Ovary (tissue), 3 donors: ENCODE data around the gene LRRC23.
A peak's percentile ranks its signal among the peaks of the same experiment; 100 is the strongest.

Experiments used
- POLR2A ChIP-seq: fragments of 450-650 bp; IDR thresholded peaks from one replicate; pipeline ENCODE4 v1.6.1; 2017; ENCODE audit warnings: antibody characterized with exemption, mild to moderate bottlenecking, moderate library complexity
- TF ChIP-seq, protein P1 (sequence below), 3 donors: fragments of 450-650 bp in 2 of 3; fragments of 200-600 bp in 1 of 3; IDR thresholded peaks; one replicate each; pipeline versions ENCODE4 v1.5.1 to v1.8.0; 2016 to 2022; ENCODE audit warnings: antibody characterized with exemption in 3 of 3, mild to moderate bottlenecking in 1 of 3
- donor health status: DM: no; HTN: no; CAD: no.

DNA sequence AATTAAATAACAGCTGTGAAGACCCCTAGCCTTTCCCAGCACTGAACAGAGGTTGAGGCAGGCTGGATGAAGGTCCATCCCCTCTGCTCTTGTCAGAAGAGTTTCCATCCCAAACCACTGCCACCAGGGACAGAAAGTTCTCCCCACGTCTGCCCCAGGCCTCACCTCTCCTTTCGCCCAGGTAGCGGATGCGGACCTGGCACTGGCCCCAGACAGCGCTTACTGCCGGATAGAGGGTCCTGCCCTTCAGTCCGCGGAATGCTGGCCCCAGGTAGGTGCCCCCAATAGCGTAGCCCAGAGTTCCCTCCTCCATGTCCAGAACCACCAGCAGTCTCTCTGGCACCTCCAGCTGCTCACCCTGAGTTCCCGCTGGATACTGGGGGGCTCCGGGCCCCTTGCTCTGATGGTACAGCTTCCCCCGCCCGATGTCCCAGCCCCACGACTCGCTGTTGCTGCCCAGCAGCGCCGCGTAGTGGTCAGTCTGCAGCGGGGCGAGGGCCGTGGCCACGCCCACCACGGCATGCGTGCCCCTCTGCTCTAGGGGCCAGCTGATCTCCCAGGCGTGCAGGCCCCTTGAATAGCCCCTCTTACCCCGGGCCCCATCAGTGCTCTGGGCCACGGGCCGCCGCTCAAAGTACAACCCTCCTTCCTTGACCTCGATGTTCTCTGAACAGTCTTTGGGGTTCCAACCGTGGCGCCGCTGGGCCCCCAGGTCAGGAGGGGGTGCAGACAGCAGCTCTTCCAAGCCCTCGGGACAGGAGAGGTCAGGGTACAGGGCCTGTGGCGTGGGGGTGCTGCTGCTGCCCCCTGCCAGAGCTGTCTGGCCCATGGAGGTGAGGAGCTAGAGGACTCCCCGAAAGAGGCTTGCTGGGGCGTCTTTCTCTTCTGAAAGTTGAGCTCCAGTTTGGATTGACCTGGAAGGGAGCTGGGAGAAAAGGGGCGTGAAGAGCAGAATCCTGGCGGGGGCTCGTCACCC lies 32.3 kb upstream of the LRRC23 start:
- TF ChIP-seq, protein P1, sequence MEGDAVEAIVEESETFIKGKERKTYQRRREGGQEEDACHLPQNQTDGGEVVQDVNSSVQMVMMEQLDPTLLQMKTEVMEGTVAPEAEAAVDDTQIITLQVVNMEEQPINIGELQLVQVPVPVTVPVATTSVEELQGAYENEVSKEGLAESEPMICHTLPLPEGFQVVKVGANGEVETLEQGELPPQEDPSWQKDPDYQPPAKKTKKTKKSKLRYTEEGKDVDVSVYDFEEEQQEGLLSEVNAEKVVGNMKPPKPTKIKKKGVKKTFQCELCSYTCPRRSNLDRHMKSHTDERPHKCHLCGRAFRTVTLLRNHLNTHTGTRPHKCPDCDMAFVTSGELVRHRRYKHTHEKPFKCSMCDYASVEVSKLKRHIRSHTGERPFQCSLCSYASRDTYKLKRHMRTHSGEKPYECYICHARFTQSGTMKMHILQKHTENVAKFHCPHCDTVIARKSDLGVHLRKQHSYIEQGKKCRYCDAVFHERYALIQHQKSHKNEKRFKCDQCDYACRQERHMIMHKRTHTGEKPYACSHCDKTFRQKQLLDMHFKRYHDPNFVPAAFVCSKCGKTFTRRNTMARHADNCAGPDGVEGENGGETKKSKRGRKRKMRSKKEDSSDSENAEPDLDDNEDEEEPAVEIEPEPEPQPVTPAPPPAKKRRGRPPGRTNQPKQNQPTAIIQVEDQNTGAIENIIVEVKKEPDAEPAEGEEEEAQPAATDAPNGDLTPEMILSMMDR (IDR thresholded peaks at IDR 0.05): peak; percentile 90 to 97 (median 93)
- TF ChIP-seq POLR2A: no peak
